ENCODE results near the gene POU4F1.

The POU4F1 gene

DNA sequence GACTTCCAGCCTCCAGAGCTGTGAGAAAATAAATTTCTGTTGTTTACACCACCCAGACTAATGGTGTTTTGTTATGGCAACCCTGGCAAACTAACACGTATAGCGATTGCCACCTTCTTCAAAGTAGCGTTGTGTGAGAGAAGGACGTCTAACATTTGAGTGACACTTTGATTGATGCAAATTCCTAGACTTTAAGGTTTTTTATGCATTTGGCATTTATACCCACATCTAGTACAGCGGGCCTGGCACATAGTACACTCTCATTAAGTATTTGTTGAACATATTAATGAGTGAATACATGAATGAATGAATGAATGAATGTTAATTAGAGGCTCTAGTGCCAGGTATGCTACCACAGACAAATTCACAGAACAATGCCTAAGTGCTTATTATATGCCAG, 36.7 kb downstream of the POU4F1 start:
- Histone ChIP-seq H3K36me3 (no peaks in the 10 kb centered on the region), H3K27me3 (ENCODE audit: insufficient read depth, low read depth, severe bottlenecking) (no peaks in the 10 kb centered on the region), H3K27ac (no peak overlapping the region), H3K9me3 (ENCODE audit: severe bottlenecking) (no peaks in the 10 kb centered on the region), H3K4me3 (ENCODE audit: low read depth, low read length) (no peak overlapping the region)
- no peak for DNase-seq
- TF ChIP-seq, protein P1, sequence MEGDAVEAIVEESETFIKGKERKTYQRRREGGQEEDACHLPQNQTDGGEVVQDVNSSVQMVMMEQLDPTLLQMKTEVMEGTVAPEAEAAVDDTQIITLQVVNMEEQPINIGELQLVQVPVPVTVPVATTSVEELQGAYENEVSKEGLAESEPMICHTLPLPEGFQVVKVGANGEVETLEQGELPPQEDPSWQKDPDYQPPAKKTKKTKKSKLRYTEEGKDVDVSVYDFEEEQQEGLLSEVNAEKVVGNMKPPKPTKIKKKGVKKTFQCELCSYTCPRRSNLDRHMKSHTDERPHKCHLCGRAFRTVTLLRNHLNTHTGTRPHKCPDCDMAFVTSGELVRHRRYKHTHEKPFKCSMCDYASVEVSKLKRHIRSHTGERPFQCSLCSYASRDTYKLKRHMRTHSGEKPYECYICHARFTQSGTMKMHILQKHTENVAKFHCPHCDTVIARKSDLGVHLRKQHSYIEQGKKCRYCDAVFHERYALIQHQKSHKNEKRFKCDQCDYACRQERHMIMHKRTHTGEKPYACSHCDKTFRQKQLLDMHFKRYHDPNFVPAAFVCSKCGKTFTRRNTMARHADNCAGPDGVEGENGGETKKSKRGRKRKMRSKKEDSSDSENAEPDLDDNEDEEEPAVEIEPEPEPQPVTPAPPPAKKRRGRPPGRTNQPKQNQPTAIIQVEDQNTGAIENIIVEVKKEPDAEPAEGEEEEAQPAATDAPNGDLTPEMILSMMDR (IDR thresholded peaks at IDR 0.05; ENCODE audit: low read depth, low read length): no peak

DNA sequence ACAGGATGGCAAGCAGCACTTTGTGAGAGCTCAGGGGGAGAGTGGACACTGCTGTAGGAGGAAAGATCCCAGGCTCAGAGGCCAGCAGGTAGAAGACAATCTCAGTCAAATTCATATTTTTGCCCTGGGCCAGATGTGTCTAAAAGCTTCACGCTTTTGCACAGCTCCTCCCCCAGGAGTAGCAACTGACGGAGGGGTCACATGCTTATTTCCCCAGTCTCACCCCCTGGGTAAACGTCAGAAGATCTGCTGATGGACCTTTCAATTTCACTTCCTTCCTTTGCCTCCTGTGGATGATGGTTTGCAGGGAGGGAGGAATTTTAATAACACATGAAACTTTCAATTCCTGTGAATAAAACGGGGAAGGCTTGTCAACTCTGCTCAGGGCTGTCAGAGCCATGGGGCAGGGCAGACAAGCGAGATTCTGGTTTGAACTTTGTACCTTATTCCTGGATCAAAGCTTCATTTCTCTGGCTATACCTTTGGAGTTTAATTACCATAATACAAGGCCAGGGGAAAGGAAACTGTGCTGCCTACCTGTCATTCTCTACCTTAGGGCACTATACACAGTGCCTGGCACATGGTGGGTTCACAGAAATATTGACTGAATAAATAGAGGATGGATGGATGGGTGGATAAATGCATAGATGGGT, 41.0 kb downstream of the POU4F1 start:
- Histone ChIP-seq H3K4me3 (ENCODE audit: low read depth, low read length) (no peak overlapping the region), H3K9me3 (ENCODE audit: severe bottlenecking) (no peaks in the 10 kb centered on the region), H3K36me3 (no peaks in the 10 kb centered on the region), H3K27ac (no peak overlapping the region), H3K27me3 (ENCODE audit: insufficient read depth, low read depth, severe bottlenecking) (no peaks in the 10 kb centered on the region)
- no peak for DNase-seq
- TF ChIP-seq, protein P1 (IDR thresholded peaks at IDR 0.05; ENCODE audit: low read depth, low read length): no peak

Data from WERI-Rb-1 (cell line).